PC-9 (cell line): ENCODE measurements around the gene SLC6A18.

Source experiments
- CTCF ChIP-seq: fragments of 200-600 bp; sonication (generic); conservative IDR thresholded peaks from 2 replicates; pipeline ENCODE4 v1.6.1; 2017; ENCODE audit warnings: mixed run types, antibody characterized with exemption, mild to moderate bottlenecking, moderate library complexity
- EZH2 ChIP-seq: fragments of 200-600 bp; sonication (generic); IDR thresholded peaks from 2 replicates; pipeline ENCODE4 v1.8.0; 2017; ENCODE audit warnings: antibody characterized with exemption, low read depth

DNA sequence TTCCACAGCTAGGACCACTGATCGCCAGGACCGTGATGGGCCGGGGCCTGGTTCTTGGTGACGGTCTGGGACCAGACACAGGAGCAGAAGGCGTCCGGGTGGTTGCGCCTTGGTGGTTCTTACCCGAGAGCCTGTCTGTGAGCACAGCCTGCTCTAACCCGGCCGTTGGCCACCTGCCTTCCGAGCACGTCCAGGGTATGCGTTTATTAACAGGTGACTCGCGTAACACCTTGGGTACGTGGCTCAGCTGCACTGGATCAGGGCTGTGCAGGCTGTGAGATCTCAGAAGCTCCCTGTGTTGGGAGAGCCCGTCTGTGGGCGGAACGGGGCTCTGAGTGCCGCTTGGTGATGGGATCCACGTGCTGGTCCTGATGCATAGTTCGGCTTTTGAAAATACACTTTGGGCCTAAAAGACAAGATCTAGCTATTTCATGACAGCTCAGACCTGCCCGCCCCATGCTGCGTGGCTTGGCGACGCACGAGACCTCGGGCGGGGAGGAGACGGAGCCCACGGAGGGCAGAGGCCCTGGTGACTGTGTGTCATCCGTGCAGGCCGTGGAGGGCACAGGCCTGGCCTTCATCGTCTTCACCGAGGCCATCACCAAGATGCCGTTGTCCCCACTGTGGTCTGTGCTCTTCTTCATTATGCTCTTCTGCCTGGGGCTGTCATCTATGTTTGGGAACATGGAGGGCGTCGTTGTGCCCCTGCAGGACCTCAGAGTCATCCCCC is 6.7 kb upstream of the SLC6A18 start:
- no peak for TF ChIP-seq EZH2
- no peak for TF ChIP-seq CTCF
